Ovary (tissue), 3 donors: ENCODE data around the gene OR8H1.

ENCODE experiments used
- POLR2A ChIP-seq: fragments of 450-650 bp; IDR thresholded peaks from one replicate; pipeline ENCODE4 v1.6.1; 2017; ENCODE audit warnings: antibody characterized with exemption, mild to moderate bottlenecking, moderate library complexity
- TF ChIP-seq, protein P1 (sequence below), 3 donors: fragments of 450-650 bp in 2 of 3; fragments of 200-600 bp in 1 of 3; IDR thresholded peaks; one replicate each; pipeline versions ENCODE4 v1.5.1 to v1.8.0; 2016 to 2022; ENCODE audit warnings: antibody characterized with exemption in 3 of 3, mild to moderate bottlenecking in 1 of 3
- donor health status: DM: no; HTN: no; CAD: no.

DNA sequence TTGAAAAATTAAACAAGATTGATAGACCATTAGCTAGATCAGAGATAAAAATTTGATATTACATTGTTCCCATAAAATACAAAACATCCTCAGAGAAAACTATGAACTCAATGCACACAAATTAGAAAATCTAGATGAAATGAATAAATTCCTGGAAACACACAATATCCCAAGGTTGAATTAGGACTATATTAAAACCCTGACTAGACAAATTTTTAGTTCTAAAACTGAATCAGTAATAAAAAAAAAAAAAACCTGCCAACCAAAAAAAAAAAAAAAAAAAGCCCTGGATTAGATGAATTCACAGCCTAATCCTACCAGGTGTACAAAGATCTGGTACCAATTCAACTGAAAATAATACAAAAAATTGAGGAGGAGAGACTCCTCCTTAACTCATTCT, 48.2 kb upstream of the OR8H1 start:
- TF ChIP-seq, protein P1, sequence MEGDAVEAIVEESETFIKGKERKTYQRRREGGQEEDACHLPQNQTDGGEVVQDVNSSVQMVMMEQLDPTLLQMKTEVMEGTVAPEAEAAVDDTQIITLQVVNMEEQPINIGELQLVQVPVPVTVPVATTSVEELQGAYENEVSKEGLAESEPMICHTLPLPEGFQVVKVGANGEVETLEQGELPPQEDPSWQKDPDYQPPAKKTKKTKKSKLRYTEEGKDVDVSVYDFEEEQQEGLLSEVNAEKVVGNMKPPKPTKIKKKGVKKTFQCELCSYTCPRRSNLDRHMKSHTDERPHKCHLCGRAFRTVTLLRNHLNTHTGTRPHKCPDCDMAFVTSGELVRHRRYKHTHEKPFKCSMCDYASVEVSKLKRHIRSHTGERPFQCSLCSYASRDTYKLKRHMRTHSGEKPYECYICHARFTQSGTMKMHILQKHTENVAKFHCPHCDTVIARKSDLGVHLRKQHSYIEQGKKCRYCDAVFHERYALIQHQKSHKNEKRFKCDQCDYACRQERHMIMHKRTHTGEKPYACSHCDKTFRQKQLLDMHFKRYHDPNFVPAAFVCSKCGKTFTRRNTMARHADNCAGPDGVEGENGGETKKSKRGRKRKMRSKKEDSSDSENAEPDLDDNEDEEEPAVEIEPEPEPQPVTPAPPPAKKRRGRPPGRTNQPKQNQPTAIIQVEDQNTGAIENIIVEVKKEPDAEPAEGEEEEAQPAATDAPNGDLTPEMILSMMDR (IDR thresholded peaks at IDR 0.05), result no peak
- no peak for TF ChIP-seq POLR2A
